Skeletal muscle satellite cell (primary cell): Measurements from ENCODE around the gene ITPR3.

ENCODE experiments used
- H3K27me3 ChIP-seq: 2 replicates; pipeline ENCODE4 v1.7.0; 2013; ENCODE audit warnings: low read length; ENCODE audit not compliant: control insufficient read depth, insufficient read depth
- H3K36me3 ChIP-seq: 2 replicates; pipeline ENCODE4 v1.7.0; 2013; ENCODE audit warnings: mild to moderate bottlenecking, control low read depth, low read length; ENCODE audit not compliant: insufficient read depth
- H3K4me1 ChIP-seq: 2 replicates; pipeline ENCODE4 v1.7.0; 2013; ENCODE audit warnings: low read length; ENCODE audit not compliant: control insufficient read depth, insufficient read depth
- H3K4me2 ChIP-seq: 2 replicates; pipeline ENCODE4 v1.7.0; 2013; ENCODE audit warnings: mild to moderate bottlenecking, low read length
- H3K4me3 ChIP-seq: 2 replicates; pipeline ENCODE4 v1.7.0; 2013; ENCODE audit warnings: low read length
- H3K9ac ChIP-seq: 2 replicates; pipeline ENCODE4 v1.7.0; 2013; ENCODE audit warnings: mild to moderate bottlenecking, low read depth, low read length, moderate library complexity
- H3K9me3 ChIP-seq: replicated peaks from 2 replicates; pipeline ENCODE4 v1.7.0; 2013; ENCODE audit warnings: mild to moderate bottlenecking, control low read depth, low read length

ITPR3 gene

DNA sequence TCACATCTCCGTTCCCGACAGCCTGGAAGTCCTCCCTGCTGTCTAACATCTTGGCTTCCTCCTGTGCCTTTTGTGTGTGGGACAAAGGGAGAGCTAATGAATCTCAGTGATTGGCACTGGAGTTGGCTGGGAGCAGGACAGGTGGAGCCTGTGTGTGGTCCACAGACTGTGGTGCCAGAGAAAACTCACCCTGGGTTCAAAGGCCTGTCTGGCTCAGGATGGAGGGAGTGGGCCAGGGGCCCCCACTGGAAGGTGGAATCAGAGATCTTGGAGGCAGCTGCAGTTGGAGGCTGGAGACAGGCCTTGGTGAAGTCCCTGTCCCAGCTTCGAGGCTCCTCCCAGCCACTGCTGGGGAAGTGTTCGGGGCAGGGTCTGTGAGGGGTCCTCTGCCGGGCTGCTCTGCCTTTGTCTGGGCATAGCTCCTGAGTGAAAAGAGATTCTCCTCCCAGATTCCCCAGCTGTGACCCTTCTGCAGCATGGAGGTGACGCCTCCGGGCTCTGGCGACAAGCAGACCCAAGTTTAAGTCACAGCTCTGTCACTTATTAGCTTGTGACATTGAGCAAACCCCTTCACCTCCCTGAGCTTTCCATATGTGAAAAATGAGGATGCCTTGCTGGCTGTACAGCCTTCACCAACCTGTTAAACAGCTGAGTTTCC is 13.9 kb upstream of the ITPR3 start:
- H3K4me1 ChIP-seq = peaks cover 33% of the 10 kb centered on the region
- no peak overlapping the region for H3K4me3 ChIP-seq
- no peak overlapping the region for H3K9ac ChIP-seq

DNA sequence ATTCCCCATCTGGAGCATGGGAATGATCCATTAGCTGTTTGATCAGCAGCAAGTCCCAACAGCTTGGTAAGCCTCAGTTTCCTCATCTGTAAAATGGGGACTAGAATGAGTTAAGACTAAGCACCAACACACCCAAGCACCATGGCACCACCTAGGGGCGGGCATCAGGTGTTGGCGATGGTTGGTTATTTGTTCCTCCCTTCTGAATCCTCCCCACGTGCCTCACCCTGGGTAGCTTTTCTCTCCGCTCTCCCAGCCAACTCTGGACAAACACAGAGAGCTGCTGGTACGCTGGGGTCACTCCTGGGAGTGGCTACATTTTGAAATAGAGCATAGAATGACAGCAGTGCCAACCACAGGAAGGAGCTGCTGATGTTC is 13.3 kb upstream of the ITPR3 start:
- Histone ChIP-seq H3K4me1 (peaks cover 33% of the 10 kb centered on the region), H3K4me3 (no peak overlapping the region), H3K27me3 (no peaks in the 10 kb centered on the region), H3K9ac (no peak overlapping the region), H3K4me2 (no peak overlapping the region), H3K9me3 (no peaks in the 10 kb centered on the region), H3K36me3 (no peaks in the 10 kb centered on the region)

More for the DNA sequence above, 13.9 kb upstream of the ITPR3 start:
- Histone ChIP-seq H3K4me2 (no peak overlapping the region), H3K36me3 (no peaks in the 10 kb centered on the region), H3K27me3 (no peaks in the 10 kb centered on the region), H3K9me3 (no peaks in the 10 kb centered on the region)

DNA sequence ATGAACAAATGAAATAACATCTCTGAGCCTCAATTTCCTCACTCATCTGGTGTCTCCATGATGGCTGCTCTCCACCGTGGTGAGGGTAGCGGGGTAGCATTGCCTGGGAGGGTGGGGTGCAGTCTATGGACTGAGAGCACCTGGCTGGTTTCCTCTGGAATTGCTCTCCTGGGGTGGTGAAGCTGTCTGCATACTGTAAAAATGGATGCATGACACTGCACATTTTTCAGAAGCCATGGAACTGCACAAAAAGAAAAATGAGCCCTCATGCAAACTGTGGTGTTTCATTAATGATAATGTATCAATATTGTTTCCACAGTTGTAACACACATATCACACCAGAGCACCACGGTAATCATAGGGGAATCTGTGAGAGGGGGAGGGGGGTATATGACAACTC is 12.1 kb upstream of the ITPR3 start:
- H3K4me2 ChIP-seq = peak overlapping the region; percentile 22
- no peak overlapping the region for H3K4me3 ChIP-seq
- no peaks in the 10 kb centered on the region for H3K36me3 ChIP-seq
- H3K9me3 ChIP-seq = no peaks in the 10 kb centered on the region
- no peak overlapping the region for H3K9ac ChIP-seq
- H3K27me3 ChIP-seq = no peaks in the 10 kb centered on the region
- H3K4me1 ChIP-seq = peaks cover 45% of the 10 kb centered on the region

- Histone ChIP-seq H3K4me1 (peaks cover 50% of the 10 kb centered on the region), H3K9ac (peak overlapping the region; percentile 26), H3K36me3 (no peaks in the 10 kb centered on the region), H3K9me3 (no peaks in the 10 kb centered on the region), H3K27me3 (no peaks in the 10 kb centered on the region), H3K4me3 (peak overlapping the region; percentile 20), H3K4me2 (peak overlapping the region; percentile 22)
Measured at GRCh38 chr6:33609528-33609927, 11.6 kb upstream of the ITPR3 start.

GRCh38 chr6:33610067-33610466 is 11.1 kb upstream of the ITPR3 start:
- peak overlapping the region; percentile 26 for H3K9ac ChIP-seq
- peaks cover 53% of the 10 kb centered on the region for H3K4me1 ChIP-seq
- no peaks in the 10 kb centered on the region for H3K36me3 ChIP-seq
- peak overlapping the region; percentile 22 for H3K4me2 ChIP-seq
- peak overlapping the region; percentile 20 for H3K4me3 ChIP-seq
- H3K9me3 ChIP-seq = no peaks in the 10 kb centered on the region
- no peaks in the 10 kb centered on the region for H3K27me3 ChIP-seq

DNA sequence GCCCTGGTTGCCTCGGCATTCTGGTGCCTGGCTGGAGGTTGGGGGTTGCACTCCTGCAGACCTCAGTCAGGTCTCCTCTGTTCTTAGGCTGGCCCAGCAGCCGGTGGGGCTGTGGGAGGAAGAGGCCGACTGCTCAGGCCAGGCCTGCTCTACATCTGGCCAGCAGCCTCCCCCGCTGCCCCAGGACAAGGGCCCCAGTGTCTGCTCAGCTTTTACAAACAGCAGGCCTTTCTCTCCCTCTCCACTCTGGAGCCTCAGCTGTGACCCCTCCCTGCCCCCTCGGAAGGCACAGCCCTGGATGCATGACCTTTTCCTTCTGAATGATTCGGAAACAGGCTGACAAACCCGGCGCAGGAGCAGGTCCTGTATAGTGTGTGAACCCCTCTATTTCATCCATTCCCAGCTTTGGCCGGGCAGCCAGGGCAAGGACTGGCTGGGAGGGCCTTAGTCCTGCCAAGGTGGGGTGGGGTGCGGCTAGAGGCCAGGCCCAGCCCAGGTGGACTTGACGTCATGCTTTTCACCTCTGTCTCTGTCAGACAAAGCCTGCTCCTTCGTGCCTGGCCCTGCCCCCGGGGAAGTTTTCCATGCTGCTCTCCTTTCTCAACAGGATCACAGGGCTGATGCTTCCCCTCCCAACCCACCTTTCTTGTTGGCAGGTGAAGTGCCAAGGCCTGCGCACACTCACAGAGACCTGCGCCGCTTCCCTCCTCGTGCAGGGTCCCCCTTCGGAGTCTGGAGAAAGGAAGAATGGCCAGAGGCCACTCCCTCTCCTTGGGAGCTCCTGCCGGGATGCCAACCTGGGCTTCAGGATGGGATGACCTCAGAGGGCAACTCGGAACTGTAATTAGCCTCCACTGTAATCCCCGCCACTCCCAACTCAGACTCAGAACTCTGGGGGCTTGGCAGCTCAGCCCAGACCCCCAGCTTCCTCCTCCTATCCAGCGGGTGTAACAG is 10.1 kb upstream of the ITPR3 start:
- Histone ChIP-seq H3K9ac (no peak overlapping the region), H3K9me3 (no peaks in the 10 kb centered on the region), H3K4me1 (peaks cover 53% of the 10 kb centered on the region), H3K27me3 (no peaks in the 10 kb centered on the region), H3K4me3 (no peak overlapping the region), H3K36me3 (no peaks in the 10 kb centered on the region), H3K4me2 (no peak overlapping the region)

GRCh38 chr6:33613146-33613794 is 7.9 kb upstream of the ITPR3 start:
- Histone ChIP-seq H3K9ac (peak overlapping the region; percentile 69), H3K27me3 (no peaks in the 10 kb centered on the region), H3K4me1 (peaks cover 49% of the 10 kb centered on the region), H3K36me3 (no peaks in the 10 kb centered on the region), H3K4me3 (peak overlapping the region; percentile 13), H3K4me2 (peak overlapping the region; percentile 63), H3K9me3 (no peaks in the 10 kb centered on the region)

- Histone ChIP-seq H3K36me3 (no peaks in the 10 kb centered on the region), H3K4me3 (peak overlapping the region; percentile 13), H3K9me3 (no peaks in the 10 kb centered on the region), H3K27me3 (no peaks in the 10 kb centered on the region), H3K4me1 (peaks cover 45% of the 10 kb centered on the region), H3K4me2 (peak overlapping the region; percentile 63), H3K9ac (peak overlapping the region; percentile 69)
Measured at GRCh38 chr6:33613795-33614168, 7.3 kb upstream of the ITPR3 start.

DNA sequence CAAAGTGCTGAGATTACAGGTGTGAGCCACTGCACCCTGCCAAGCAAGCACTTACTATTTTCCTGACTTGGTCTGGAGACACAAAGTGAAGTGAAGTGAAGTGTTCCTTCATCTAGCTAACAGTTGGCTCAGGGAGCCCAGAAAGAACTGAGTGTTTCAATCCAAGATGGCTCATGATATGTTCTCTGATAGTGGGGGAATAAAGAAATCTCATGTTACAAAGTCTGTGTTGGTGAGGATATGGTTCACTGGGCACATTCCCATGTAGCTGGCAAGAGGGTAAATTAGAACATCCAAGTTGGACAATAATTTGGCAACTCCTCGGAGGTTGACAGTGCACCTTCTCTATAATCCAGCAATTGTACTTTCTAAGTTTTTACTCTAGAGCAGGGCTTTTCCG is 5.0 kb upstream of the ITPR3 start:
- no peak overlapping the region for H3K4me3 ChIP-seq
- H3K27me3 ChIP-seq = no peaks in the 10 kb centered on the region
- H3K9me3 ChIP-seq = no peaks in the 10 kb centered on the region
- no peaks in the 10 kb centered on the region for H3K36me3 ChIP-seq
- H3K4me1 ChIP-seq = peaks cover 36% of the 10 kb centered on the region
- no peak overlapping the region for H3K9ac ChIP-seq
- no peak overlapping the region for H3K4me2 ChIP-seq

DNA sequence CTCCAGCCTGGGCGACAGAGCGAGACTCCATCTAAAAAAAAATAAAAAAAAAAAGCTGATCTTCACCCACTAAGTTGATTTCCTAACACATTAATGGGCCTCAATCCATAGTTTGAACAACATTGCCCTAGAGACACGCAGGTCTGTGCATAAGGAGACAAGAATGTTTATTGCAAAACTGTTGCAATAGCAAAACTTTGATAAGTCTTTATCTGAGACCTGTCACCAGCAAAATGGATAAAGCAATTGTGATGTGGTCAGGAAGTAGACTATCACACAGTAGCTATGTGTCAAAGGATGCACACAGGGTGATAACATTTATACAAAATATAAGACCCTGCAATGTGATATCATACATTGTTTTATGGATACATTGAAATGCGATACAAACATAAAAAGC is 4.2 kb upstream of the ITPR3 start:
- Histone ChIP-seq H3K4me1 (peaks cover 36% of the 10 kb centered on the region), H3K36me3 (no peaks in the 10 kb centered on the region), H3K9me3 (no peaks in the 10 kb centered on the region), H3K9ac (no peak overlapping the region), H3K4me3 (no peak overlapping the region), H3K4me2 (no peak overlapping the region), H3K27me3 (no peaks in the 10 kb centered on the region)

GRCh38 chr6:33619166-33619840 is 1.8 kb upstream of the ITPR3 start:
- H3K4me2 ChIP-seq = peak overlapping the region; percentile 94
- no peak overlapping the region for H3K4me3 ChIP-seq
- H3K9me3 ChIP-seq = no peaks in the 10 kb centered on the region
- peaks cover 36% of the 10 kb centered on the region for H3K4me1 ChIP-seq
- peaks cover 8% of the 10 kb centered on the region for H3K36me3 ChIP-seq
- H3K9ac ChIP-seq = peak overlapping the region; percentile 85
- H3K27me3 ChIP-seq = no peaks in the 10 kb centered on the region
